Loucy (cell line): ENCODE measurements around the gene NDP.

Source experiments
- EZH2phosphoT487 ChIP-seq: fragments of 200-600 bp; IDR thresholded peaks from 2 replicates; pipeline ENCODE4 v1.6.1; 2018; ENCODE audit warnings: antibody characterized with exemption, mild to moderate bottlenecking, moderate library complexity, borderline replicate concordance
- TF ChIP-seq, protein P1 (sequence below): fragments of 200-600 bp; sonication (generic); conservative IDR thresholded peaks from 2 replicates; pipeline ENCODE4 v1.5.1; 2014; ENCODE audit warnings: mild to moderate bottlenecking, antibody characterized with exemption, low read length

DNA sequence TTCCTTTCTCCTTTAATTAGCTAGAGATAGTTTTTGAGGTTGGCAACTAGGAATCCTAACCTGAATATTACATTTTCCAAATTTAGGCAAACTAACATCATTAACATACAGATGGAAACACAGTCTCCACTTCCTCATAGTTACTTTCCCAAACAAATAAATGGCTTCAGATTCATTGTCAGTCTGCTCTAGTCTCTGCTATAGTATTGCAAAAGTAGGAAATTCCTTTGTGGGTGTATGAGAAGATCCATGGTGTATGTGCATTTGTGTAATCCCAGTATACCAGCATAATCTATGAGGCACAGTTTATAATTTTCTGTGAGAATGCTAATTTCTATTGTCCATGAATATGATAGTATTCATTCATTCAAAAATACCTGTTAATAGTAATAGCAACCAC lies 3.0 kb upstream of the NDP start:
- TF ChIP-seq, protein P1, sequence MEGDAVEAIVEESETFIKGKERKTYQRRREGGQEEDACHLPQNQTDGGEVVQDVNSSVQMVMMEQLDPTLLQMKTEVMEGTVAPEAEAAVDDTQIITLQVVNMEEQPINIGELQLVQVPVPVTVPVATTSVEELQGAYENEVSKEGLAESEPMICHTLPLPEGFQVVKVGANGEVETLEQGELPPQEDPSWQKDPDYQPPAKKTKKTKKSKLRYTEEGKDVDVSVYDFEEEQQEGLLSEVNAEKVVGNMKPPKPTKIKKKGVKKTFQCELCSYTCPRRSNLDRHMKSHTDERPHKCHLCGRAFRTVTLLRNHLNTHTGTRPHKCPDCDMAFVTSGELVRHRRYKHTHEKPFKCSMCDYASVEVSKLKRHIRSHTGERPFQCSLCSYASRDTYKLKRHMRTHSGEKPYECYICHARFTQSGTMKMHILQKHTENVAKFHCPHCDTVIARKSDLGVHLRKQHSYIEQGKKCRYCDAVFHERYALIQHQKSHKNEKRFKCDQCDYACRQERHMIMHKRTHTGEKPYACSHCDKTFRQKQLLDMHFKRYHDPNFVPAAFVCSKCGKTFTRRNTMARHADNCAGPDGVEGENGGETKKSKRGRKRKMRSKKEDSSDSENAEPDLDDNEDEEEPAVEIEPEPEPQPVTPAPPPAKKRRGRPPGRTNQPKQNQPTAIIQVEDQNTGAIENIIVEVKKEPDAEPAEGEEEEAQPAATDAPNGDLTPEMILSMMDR, result no peak
- no peak for TF ChIP-seq EZH2phosphoT487
